HG03342 (cell line): Measurements from ENCODE around the gene OR10H1.
"Not testable (repeated sequence)": the region's sequence is repeated elsewhere in the genome, so short reads cannot be mapped to it uniquely, and the experiment has no call there.

Experiments used
- ATAC-seq: cut with Tn5 transposase; IDR thresholded peaks from one replicate; pipeline ENCODE4 v1.9.1; 2021; ENCODE audit warnings: mild to moderate bottlenecking, moderate library complexity; ENCODE audit not compliant: unreplicated experiment

The OR10H1 gene

GRCh38 chr19:15776264-15776663 is 39.2 kb downstream of the OR10H1 start:
- ATAC-seq = no peak

GRCh38 chr19:15775249-15775648 is 40.2 kb downstream of the OR10H1 start:
- no peak for ATAC-seq

GRCh38 chr19:15774159-15774558 is 41.3 kb downstream of the OR10H1 start:
- not testable (repeated sequence) for ATAC-seq

GRCh38 chr19:15769586-15769985 is 45.9 kb downstream of the OR10H1 start:
- no peak for ATAC-seq

- no peak for ATAC-seq
Observed at GRCh38 chr19:15759962-15760565, 55.4 kb downstream of the OR10H1 start.

GRCh38 chr19:15758379-15758778 is 57.1 kb downstream of the OR10H1 start:
- ATAC-seq = no peak
